Astrocyte (in vitro differentiated cells and primary cell): ENCODE results near the gene ERC1.

Experiments used
- CTCF ChIP-seq: IDR thresholded peaks from 2 replicates; pipeline ENCODE4 v1.5.1; 2011; ENCODE audit warnings: low read depth, mild to moderate bottlenecking, inconsistent platforms, low read length, moderate library complexity; ENCODE audit not compliant: insufficient read depth
- EZH2 ChIP-seq: IDR thresholded peaks from 2 replicates; pipeline ENCODE4 v1.6.1; 2012; ENCODE audit warnings: mild to moderate bottlenecking, low read length, inconsistent platforms; ENCODE audit not compliant: insufficient read depth

- TF ChIP-seq CTCF = no peak
- no peak for TF ChIP-seq EZH2
These were observed 111.9 kb downstream of the ERC1 start for GRCh38 chr12:1102791-1103450.
